Central memory CD4-positive, alpha-beta T cell (primary cell): ENCODE results near the gene SPTBN5.
A peak's percentile ranks its signal among the peaks of the same experiment; 100 is the strongest.

ENCODE experiments used
- DNase-seq: peaks from one replicate; pipeline ENCODE4 v3.0.0; 2022

SPTBN5 gene

DNA sequence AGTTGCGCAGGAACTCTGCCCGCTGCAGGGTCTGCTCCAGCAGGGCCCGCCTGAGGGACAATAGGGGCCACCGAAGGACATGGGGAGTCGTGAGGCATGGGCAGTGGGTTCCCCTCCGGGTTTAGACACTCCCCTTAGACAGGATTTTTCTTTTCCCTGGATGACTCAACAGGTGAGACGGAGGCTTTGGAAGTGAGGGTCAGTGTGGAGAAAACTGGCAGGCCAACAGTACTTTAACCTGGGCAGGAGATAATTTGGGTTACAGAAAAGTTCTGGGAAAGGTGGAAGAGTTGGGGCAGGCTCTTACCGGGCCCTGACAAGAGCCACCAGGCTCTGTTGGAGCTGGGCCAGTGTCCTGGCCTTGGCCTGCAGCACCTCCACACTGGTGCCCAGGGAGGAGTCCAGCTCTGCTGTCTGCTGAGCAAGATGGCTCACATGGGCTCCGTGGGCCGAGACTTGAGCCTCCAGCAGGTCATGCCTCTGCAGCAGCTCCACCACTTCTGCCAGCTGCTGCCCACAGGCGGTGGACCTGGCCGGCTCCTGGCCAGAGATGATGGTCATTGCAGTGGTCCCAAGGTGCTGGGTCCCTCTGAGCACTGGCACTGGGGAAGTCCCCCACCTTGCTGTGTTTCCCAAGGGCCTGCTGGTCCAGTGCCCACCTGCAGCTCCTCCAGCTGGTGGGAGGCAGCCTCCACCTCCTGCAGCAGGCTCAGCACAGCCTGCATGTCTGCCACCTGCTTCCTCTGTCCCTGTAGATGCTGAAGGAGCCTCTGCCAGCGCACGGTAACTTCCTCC is 11.0 kb downstream of the SPTBN5 start:
- DNase-seq = no peak

DNA sequence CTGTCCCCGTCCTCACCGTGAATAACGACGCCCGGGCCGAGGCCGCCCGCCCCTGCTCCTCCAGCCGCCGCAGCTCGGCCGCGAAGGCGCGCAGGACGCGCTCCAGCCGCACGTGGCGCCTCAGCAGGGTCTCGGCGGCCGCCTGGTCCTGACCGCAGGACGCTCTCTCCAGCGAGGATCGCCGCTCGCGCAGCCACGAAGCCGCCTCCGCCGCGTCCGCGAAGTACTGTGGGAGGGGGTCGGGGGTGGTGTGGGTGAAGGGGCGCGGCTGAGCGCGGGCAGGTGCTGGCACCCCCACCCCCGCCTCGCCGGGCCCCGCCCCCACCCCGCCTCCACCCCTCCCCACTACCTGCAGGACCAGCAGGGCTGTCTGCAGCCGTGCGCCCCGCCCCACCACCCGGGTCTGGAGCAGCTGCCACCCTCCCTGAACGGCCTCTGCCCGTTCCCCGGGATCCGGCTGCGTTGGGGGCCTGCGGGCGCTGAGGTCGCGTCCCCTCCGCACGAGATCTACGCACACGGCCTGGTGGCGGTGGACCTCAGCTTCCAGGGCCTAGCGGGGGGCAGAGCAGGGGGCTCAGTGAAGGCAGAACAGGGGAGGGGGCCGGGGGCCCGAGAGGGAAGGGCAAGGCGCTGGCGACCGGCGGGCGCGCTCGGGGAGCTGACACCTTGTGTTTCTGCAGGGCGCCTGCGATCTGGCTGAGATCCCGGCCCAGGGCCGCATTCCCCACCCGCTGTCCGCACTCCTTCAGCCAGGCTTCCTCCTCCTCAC is 11.7 kb downstream of the SPTBN5 start:
- DNase-seq = no peak

DNA sequence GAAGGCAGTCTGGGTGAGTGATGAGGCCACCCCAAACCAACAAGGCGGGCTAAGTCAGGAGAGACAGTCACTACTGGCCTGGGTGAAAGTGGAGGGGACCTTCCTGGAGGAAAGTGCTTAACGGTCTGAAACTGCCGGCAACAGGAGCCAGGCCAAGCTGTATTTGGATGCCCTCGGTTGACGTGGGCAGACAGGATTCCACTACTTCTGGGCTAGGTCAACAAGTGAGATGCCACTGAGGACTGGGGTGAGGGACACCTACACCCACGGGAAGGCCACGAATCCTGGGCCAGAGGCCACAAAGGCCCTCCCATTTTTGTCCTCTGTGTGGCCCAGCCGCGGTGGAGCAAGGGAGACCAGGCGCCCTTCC is 12.3 kb downstream of the SPTBN5 start:
- no peak for DNase-seq

DNA sequence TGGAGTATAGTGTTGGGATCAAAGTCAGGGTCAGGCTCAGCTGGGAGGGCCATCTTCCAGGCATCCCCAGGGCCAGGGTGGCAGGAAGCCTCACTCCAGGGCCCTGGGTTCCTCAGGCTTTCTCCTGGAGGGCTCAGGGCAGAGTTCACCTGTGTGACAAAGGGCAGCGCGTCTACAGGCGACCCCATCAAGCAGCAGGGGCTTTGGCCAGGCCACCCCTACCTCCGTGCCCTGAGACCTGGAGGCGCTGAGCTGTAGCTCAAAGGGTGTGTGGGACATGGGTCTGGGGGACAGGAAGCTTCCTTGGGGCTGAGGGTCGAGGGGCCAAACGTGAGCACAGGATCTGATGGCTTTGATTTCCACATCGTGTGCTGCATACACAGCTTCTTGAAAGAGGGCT is 12.8 kb downstream of the SPTBN5 start:
- DNase-seq = no peak

DNA sequence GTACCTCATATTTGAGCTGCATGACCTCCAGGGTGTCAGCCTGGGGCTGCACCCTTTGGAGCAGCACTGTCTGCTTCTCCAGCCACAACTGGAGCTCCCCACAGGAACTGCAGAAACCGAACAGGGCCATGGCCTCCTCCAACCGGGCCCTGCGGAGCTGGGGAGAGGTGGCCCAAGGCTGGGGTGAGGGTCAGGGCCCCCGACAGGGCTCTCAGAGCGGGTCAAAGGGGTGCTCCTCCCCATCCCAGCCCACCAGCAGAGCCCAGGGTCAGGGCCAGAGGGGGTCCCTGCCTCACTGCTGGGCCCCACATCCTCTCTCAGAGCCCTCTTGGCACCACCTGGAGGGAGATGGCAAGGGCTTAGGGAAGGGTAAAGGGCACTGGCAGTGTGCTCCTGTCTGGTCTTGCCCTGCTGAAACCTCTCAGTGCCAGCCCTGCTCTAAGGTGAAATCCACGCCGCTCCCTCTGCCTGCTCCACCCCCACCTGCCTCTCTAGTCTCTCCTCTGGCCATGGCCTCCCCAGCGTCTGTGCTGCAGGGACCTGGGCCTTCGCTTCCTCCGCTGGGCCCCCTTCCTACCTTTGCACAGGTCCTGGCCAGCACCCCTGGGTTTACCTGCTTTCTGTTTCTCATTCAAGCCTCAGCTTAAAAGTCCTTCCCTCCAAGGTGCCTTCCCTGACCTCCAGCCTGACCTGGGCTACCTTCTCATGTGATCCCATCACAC is 13.5 kb downstream of the SPTBN5 start:
- DNase-seq = no peak

DNA sequence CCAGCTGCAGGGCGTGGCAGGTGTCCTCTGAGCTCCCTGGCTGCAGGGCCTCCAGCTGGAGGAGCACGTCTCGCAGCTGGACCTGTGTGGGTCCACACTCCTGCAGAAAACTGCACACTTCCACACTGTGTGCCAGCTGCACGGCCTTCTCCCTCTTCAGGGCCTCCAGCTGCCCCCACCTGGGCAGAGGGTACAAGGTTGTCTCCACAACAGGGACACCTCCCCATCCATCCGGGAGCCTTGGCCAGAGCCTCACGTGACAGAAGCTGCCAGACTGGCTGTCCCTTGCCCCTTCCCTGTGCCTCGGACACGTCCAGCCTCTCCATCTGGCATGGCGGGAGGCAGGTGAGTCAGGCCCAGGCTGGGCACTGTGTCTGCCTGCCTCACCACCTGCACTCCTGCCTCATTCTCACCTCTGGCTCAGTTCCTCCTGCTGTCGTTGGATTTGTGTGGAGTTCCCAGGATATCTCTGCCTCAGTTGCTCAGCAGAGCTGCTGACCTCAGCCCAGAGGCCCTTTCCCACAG is 14.5 kb downstream of the SPTBN5 start:
- no peak for DNase-seq

DNA sequence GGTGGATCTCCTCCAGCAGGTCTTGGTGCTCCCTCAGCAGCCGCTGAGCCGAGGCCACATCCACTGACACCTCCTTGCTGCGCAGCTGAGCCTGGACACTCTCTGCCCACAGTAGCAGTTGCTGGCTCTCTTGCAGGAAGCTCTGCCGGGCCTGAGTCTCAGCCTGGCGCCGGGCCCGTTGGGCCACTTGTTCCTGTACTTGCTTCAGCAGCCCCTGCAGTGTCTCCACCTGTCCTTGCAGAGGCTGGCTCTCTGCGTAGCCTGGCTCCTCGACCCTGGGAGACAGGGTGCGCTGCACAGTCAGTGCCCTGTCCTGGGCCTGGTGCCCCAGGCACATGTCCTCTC is 15.5 kb downstream of the SPTBN5 start:
- DNase-seq = no peak

DNA sequence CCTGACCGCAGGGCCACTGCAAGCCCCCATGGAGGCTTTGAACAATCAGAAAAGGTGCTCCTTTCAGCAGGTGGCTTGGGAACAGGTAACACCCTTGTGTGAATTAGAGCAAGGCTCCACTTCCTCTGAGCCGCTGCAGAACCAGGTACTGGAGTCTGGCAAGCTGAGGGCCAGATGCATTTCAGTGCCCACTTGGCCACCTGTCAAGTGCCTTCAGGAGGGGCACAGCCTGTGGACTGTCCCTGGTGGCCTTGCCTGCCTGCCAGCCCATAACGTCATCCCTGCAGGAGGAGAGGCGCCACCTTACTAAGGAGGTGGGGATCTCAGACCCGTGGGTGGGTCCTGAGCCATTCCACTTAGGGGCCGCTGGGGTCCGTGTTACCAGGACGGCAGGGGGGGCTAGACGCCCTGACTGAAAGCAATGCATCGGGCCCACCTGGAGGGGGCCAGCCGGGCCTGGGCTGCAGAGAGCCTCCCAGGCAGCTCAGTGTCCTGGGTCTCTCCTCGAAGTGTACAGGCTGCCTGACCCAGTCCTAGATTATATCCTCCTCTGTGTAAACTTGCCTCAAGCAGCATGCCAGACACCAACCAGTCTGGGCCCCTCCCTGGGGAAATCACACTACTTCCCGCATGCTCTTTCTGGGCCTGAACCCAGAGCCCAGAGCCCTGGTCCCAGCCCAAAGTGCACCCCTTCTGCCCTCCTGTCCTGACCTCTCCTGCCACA is 16.1 kb downstream of the SPTBN5 start:
- no peak for DNase-seq

DNA sequence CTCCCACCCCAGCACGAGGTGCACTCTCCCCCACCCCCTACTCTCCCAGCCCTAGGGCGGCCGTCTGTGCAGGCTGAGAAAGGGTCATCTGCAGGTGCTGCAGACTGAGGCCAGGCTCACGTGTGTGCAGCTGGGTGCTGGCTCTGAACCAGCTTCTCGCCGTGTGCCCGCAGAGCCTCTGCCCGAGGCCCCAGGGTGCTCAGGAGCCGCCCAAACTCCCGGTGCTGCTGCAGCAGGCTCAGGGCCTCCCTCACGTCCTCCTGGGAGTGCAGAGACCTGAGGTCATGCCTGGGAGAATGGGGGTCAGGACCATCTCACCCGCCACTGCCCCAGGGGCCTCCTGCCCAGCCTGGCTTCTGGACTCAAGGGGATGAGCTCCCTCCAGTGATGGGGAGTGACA is 17.2 kb downstream of the SPTBN5 start:
- DNase-seq = no peak

DNA sequence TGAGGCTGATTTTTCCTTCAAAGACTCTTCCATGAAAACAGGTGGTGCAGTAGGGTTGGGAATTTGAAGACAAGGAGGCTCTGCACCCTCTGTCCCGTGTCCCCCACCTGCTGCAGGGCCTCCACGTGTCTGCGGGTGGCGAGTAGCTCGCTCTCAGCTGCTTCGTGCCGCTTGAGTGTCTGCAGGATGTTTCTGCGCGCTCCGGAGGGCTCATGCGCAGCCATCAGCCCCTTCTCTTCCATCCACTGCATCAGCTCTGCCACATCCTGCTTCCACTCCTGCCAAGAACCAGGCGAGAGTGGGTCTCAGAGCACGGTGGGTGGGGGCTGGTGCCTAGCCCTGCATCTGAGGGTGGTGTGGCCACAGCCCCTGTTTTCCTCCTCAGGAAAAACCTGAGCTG is 17.8 kb downstream of the SPTBN5 start:
- no peak for DNase-seq

DNA sequence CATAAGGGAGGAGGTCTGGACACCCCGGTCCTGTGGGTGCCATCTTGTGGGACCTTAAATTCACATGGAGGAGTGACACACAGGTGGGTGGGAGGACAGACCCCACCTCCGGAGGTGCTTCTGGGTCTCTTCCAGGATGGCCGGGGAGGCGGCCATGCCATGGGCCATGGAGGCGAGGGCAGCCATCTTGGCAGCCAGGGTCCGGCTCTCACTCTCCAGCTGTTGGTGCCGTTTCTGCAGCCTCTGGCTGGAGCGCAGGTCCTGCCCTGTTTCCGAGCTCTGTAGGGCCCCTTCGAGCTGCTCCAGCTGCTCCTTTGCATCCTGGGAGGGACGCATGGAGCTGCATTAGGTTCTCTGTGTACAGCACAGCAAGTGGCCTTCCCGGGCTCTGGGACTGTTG is 19.1 kb downstream of the SPTBN5 start:
- DNase-seq = no peak

DNA sequence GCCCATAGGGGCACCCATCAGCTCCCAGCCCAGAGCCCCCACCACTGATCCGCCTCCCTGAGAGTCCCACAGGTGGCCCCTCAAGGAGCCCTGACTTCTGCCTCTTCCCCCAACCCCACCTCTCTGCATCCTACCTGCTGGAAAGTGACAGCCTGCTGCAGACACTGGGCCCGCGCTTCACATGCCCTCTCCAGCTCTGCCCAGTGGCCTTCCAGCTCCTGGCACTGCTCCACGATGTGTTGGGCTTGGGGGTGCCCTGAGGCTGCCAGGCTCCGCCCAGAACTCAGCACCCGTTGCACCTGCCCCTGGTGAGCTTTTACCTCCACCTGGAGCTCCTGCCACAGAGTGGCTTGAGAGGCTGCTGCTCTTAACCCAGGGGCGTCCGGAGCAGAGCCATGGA is 20.1 kb downstream of the SPTBN5 start:
- DNase-seq = no peak

DNA sequence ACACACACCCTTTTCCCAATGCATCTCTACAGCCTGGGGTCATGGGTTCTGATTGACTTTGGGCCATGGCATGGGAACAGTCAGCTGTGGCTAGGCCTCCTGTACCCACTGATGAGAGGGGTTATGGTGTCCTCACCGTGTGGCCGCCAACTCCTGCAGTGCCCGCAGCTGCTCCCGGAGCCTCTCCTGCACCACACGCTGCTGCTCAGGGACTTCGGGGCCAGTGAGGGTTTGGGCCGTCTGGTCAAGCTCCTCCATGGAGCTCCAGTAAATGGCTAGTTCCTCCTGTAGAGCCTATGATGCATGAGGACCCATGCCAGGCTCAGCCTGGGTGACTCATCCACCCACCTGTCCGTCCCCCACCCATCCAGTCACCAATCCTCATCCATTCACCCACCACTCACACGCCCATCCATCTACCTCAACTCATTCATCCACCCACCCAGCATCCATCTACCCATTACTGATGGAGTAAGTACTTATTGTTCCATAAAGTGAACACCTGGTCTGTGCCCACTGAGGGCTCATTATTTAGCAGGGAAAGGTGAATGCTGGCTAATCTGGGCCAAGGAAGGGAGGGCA is 21.6 kb downstream of the SPTBN5 start:
- DNase-seq = no peak

DNA sequence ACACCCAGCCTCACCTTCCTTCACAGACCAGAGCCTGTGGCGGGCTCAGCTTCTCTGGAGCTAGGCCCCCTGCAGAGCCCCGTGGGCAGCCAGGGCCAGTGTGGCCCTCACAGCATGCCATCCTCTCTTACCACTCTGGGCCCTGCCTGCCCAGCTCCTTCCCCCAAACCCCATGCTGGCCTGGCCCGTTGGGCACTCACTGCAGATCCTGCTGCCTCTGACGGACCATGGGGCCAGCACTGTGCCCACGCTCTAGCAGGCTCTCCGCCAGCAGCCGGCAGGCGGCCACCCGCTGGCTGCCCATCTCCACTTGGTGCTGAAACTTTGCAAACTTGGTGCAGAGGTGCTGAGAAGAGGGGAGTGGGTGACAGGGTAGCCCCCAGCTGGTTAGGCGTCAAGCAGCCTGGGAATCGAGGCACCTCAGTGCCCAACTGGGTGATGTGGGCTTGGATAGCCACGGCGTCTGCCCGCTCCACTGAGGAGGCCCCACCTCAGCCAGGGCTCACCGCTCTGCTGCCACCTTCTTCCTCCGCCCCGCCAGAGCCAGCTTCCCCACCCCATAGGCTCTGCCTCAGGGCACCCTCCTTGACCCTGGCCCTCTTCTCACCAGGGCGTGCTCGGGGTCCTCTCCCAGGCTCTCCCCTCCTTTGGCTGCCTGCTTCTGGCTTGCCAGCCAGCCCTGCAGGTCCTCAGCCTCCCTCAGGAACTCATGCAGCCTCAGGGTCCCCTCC is 22.5 kb downstream of the SPTBN5 start:
- no peak for DNase-seq

DNA sequence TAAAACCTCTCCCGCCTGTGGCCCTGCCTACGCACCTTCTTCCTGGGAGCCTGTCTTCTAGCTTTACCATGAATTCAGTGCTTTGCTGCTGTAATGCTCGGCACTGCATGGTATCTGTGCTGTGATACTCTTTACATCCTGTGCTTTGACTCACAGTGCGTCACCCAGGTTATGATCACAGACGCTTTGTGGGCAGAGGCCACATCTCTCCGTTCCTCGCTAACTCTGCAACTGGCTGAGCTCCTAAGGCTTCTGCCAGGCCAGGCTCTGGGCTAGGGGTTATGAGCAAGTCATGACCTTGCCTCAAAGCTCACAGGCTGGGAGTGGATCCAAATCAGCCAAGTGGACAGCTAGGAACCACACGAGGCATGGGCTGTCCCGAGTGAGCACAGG is 23.2 kb downstream of the SPTBN5 start:
- DNase-seq = peak; percentile 71

DNA sequence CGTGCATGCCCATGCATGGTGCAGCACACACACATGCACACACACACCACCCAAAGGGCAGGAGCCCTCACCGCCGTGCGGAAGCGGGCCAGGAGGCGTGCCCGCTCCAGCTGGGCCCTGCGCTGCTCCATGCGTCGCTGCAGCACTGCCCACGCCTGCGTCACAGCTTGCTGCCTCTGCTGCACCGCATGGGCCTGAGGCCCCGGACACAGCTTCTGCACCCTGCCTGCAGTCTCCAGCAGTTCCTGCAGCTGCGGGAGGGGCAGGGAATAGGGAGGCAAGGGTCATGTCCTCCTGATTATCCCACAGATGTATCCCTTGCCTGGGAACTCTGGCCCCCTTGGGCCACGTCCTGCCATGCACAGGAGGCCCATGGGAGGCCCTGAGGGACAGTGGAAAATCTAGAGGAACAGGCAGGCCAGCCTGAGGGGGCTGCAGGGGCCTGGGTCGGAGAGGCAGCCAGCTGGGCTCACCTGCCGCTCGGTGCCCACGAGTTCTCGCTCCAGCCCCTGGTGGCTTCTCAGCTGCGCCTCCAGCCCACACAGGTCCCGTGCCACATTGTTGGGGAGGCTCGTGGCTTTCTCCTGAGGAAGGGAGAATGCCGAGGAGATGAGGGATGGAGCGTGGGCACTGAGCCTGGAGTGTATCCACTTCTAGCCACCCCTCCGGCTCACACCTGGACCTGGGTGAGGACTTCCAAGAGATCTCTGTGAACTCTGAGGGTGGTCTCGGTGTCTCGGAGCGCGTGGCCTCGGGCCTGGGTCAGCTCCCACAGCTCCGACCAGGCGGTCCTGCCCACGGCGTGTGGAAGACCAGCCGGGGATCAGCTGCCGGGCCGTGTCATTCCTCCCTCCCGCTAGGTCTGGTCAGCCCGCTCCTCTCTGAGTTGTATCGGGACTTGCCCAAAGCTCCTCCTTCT is 23.8 kb downstream of the SPTBN5 start:
- DNase-seq = no peak

DNA sequence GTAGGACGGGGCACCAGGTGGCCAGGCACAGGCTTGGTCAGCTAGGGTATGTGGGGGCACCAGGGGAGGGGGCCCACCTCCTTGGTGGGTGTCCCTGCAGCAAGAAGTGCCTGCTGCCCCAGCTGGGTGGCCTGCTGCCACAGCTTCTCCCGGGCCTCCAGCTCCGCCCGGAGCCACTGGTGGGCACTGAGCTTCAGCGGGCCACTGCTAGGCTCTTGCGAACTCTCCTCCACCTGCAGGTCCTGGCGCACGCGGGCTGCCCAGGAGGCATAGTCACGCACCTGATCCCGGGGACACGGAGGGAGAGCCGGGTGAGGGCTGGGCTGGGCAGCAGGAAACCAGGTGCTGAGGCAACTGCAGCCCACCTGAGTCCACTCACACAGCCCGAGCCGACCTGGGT is 25.5 kb downstream of the SPTBN5 start:
- DNase-seq = no peak

DNA sequence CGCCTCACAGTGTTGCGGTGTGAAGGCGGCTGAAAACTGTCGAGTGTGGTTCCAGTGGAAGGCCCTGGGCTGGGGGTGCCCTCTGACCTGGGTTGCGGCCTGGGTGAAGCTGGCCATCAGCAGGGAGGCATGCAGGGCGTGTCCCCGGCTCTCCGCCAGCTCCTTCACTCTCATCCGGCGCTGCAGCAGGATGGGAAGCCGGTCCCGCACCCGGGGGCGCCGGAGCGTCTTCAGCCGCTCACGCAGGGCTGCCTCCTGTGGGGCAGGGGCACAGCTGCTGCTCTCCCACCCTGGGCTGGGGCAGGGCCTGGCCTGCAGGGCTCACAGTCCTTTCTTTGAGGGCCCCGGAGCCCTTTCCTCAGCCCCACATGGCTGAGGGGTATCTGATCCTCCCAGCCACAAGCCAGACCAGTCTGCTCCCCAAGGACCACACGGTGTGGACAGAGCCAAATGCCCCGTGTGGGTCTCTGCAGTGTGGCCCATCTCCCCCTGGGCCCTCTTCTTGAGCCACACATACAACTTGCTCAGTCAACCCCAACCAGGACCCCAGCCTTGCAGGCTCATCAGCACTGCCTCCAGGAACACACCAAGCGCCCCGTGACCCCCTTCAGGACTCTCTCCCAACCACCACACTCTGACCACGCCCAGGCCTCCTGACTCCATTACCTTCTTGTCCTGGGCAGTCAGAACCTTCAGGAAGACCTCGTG is 26.8 kb downstream of the SPTBN5 start:
- DNase-seq = no peak

DNA sequence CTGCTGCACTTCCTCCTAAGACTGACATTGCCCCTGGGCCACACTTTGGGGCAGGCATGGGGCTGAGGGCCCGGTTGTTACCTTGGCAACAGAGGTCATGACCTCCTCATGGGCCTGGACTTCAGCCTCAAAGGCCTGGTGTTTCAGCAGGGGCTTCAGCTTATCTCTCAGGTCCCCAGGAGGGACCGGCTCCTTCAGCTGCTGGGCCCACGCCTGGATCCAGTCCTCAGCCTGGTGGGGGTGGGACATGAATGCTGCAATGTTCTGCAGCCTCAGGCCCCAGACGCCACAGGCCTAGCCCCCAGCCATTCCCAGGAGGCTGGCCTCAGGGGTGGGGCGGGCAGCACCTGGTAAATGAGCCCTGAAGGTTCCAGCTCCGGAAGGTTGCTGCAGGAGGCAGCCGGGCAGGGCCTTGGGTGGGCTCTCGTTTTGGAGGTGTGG is 27.6 kb downstream of the SPTBN5 start:
- DNase-seq = no peak

DNA sequence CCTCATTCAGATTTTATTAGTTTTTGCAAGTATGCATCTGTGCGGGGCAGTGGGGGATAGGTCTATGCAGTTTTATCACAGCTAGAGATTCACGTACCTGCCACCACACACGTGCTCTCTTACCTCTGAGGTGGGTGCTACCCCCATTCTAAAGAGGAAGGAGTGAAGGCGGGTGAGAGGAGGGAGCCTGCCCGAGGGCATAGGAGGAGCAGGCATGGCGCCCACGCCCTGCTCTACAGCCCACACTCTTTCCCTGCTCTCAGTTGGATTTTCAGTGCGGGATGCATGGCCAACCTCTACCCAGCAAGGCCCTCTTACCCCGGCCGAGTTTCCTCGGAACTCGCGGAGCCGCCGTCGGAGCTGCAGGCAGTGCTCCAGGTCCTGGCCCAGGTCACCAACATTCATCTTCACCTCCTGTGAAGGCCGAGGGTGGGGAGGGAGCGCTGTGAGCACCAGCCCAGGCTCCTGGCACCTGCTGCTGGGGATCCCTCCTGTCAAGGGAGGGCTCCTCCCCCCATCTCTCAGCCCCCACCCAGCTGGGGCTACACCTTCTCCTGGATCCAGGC is 28.3 kb downstream of the SPTBN5 start:
- DNase-seq = no peak
